Erythroblast (primary cell): ENCODE measurements around the gene UBE2D2.

Source experiments
- GATA1 ChIP-seq: IDR thresholded peaks from 2 replicates; pipeline ENCODE4 v1.6.1; 2011; ENCODE audit warnings: low read depth, mild to moderate bottlenecking, control low read depth, low read length, moderate library complexity
- POLR2A ChIP-seq: IDR thresholded peaks from 2 replicates; pipeline ENCODE4 v1.6.1; 2011; ENCODE audit warnings: mild to moderate bottlenecking, low read length

- TF ChIP-seq POLR2A (no peak), GATA1 (no peak)
Measured at GRCh38 chr5:139642891-139643871, 82.0 kb downstream of the UBE2D2 start.
